IPS-18a (cell line): Measurements from ENCODE around the gene CEP104.

Experiments used
- H3K27ac ChIP-seq: one replicate; pipeline ENCODE4 v1.5.1; 2013; ENCODE audit warnings: low read length
- H3K27me3 ChIP-seq: one replicate; pipeline ENCODE4 v1.6.1; 2013; ENCODE audit warnings: mild to moderate bottlenecking, low read length; ENCODE audit not compliant: control insufficient read depth, insufficient read depth
- H3K36me3 ChIP-seq: one replicate; pipeline ENCODE4 v1.6.1; 2013; ENCODE audit warnings: low read depth, low read length; ENCODE audit not compliant: control insufficient read depth
- H3K4me1 ChIP-seq: one replicate; pipeline ENCODE4 v1.6.1; 2013; ENCODE audit warnings: low read depth, low read length; ENCODE audit not compliant: control insufficient read depth
- H3K4me3 ChIP-seq: one replicate; pipeline ENCODE4 v1.5.1; 2013; ENCODE audit warnings: low read length
- H3K9ac ChIP-seq: one replicate; pipeline ENCODE4 v1.6.1; 2013; ENCODE audit warnings: mild to moderate bottlenecking, low read length, moderate library complexity
- H3K9me3 ChIP-seq: one replicate; pipeline ENCODE4 v1.6.1; 2013; ENCODE audit warnings: low read depth, low read length; ENCODE audit not compliant: control insufficient read depth

CEP104 gene

GRCh38 chr1:3857791-3858129 is 749 bp upstream of the CEP104 start:
- H3K27me3 ChIP-seq: peaks cover 33% of the 10 kb centered on the region
- no peaks in the 10 kb centered on the region for H3K36me3 ChIP-seq
- H3K4me1 ChIP-seq: peaks cover 5% of the 10 kb centered on the region
- H3K4me3 ChIP-seq: peak overlapping the region; percentile 86
- H3K9ac ChIP-seq: peak overlapping the region; percentile 30
- H3K9me3 ChIP-seq: no peaks in the 10 kb centered on the region
- no peak overlapping the region for H3K27ac ChIP-seq

GRCh38 chr1:3852711-3853485 is 4.1 kb downstream of the CEP104 start:
- Histone ChIP-seq H3K27me3 (peaks cover 13% of the 10 kb centered on the region), H3K9me3 (no peaks in the 10 kb centered on the region), H3K36me3 (peaks cover 12% of the 10 kb centered on the region), H3K4me1 (peaks cover 2% of the 10 kb centered on the region), H3K9ac (no peak overlapping the region), H3K4me3 (no peak overlapping the region), H3K27ac (no peak overlapping the region)

GRCh38 chr1:3852091-3852490 is 4.9 kb downstream of the CEP104 start:
- Histone ChIP-seq H3K9me3 (no peaks in the 10 kb centered on the region), H3K9ac (no peak overlapping the region), H3K4me3 (no peak overlapping the region), H3K27ac (no peak overlapping the region), H3K36me3 (peaks cover 17% of the 10 kb centered on the region), H3K4me1 (no peaks in the 10 kb centered on the region), H3K27me3 (peaks cover 9% of the 10 kb centered on the region)

DNA sequence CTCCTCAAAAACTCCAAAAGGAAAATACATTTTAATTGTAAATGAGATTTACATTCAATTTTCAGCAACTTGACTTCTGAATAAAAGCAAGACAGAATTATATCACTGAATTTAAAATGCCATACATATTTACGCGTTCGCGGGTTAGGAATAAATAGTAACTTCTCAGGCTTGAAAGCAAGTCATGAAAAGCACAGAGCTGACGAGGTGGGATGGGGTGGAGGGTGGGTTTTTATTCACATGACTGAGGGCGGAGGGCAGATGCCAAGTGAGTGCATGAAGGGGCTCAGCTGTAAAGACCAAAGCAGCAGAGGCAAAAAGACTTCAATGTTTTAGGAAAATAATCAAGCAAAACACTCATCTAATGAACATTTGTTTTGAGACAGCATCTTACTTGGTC is 5.7 kb downstream of the CEP104 start:
- Histone ChIP-seq H3K27ac (no peak overlapping the region), H3K36me3 (peaks cover 18% of the 10 kb centered on the region), H3K9me3 (no peaks in the 10 kb centered on the region), H3K27me3 (peaks cover 9% of the 10 kb centered on the region), H3K4me3 (no peak overlapping the region), H3K9ac (no peak overlapping the region), H3K4me1 (no peaks in the 10 kb centered on the region)

- peaks cover 18% of the 10 kb centered on the region for H3K36me3 ChIP-seq
- peaks cover 5% of the 10 kb centered on the region for H3K27me3 ChIP-seq
- no peaks in the 10 kb centered on the region for H3K9me3 ChIP-seq
- H3K27ac ChIP-seq: no peak overlapping the region
- no peak overlapping the region for H3K4me3 ChIP-seq
- H3K9ac ChIP-seq: no peak overlapping the region
- H3K4me1 ChIP-seq: no peaks in the 10 kb centered on the region
Measured at GRCh38 chr1:3850857-3851256, 6.2 kb downstream of the CEP104 start.

DNA sequence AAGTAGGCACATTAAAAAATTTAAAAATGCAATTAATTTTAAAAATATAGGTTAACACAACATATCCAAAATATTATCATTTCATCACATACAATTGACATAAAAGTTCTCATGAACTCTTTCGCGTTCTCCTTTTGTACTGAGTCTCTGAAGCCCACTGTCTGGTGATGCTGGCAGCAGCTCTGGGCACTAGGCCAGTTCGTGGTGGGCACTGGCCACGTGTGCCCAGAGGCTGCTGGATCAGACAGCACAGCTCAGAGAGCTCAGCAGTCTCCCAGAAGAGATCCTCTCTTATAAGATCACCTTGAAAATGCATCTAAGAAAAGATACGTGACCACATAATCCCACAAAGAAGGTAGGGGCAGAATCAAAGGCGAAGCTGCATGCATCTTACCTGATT is 9.9 kb downstream of the CEP104 start:
- H3K4me3 ChIP-seq: no peak overlapping the region
- no peak overlapping the region for H3K9ac ChIP-seq
- H3K36me3 ChIP-seq: peaks cover 18% of the 10 kb centered on the region
- no peak overlapping the region for H3K27ac ChIP-seq
- H3K27me3 ChIP-seq: no peaks in the 10 kb centered on the region
- H3K9me3 ChIP-seq: no peaks in the 10 kb centered on the region
- H3K4me1 ChIP-seq: no peaks in the 10 kb centered on the region

GRCh38 chr1:3846541-3846940 is 10.5 kb downstream of the CEP104 start:
- H3K4me1 ChIP-seq: no peaks in the 10 kb centered on the region
- no peak overlapping the region for H3K9ac ChIP-seq
- no peak overlapping the region for H3K4me3 ChIP-seq
- H3K27me3 ChIP-seq: no peaks in the 10 kb centered on the region
- H3K9me3 ChIP-seq: no peaks in the 10 kb centered on the region
- peaks cover 18% of the 10 kb centered on the region for H3K36me3 ChIP-seq
- no peak overlapping the region for H3K27ac ChIP-seq

- Histone ChIP-seq H3K27ac (no peak overlapping the region), H3K4me3 (no peak overlapping the region), H3K9ac (no peak overlapping the region), H3K27me3 (no peaks in the 10 kb centered on the region), H3K4me1 (no peaks in the 10 kb centered on the region), H3K36me3 (peaks cover 8% of the 10 kb centered on the region), H3K9me3 (no peaks in the 10 kb centered on the region)
Measured at GRCh38 chr1:3842912-3843311, 14.1 kb downstream of the CEP104 start.

GRCh38 chr1:3841491-3841890 is 15.5 kb downstream of the CEP104 start:
- no peak overlapping the region for H3K27ac ChIP-seq
- no peaks in the 10 kb centered on the region for H3K4me1 ChIP-seq
- H3K27me3 ChIP-seq: no peaks in the 10 kb centered on the region
- H3K4me3 ChIP-seq: no peak overlapping the region
- no peaks in the 10 kb centered on the region for H3K9me3 ChIP-seq
- no peak overlapping the region for H3K9ac ChIP-seq
- peaks cover 10% of the 10 kb centered on the region for H3K36me3 ChIP-seq

DNA sequence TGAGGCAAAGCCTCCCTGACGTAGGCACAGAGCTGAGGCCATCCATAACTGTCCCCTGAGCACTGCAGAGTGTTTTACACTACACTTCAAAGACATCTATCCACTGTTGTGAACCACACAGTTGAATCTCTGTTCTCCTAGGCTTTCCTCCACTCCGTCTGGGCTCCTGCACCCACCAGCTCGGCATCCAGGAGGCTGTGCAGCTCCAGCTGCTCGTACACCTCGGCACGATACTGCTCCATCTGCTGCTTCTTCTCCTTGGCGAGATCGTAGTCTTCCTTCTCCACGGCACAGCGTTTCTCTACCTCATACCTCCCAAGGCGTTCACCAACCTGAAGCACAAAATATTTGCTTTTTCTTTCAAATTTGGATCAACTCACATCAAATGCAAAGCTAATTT is 18.2 kb downstream of the CEP104 start:
- Histone ChIP-seq H3K36me3 (peaks cover 10% of the 10 kb centered on the region), H3K4me3 (no peak overlapping the region), H3K4me1 (no peaks in the 10 kb centered on the region), H3K27me3 (no peaks in the 10 kb centered on the region), H3K9ac (no peak overlapping the region), H3K9me3 (no peaks in the 10 kb centered on the region), H3K27ac (no peak overlapping the region)

DNA sequence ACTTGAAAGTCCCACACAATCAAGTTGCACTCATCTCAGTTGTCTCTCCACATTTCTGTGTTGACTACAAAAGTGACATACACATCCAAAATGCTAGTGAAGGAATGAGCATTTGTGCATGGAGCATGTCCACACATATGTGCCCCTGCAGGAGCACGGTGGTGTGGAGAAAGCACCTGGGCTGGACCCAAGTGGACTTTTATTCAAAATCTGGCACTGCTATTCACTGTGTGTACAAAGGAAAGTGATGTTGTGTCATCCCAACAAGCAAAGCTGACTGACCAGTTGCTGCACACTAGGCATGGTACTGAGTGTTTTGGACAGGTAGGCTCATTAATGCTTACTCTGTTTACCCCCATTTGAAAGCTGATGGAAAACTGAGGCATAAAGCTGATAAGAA is 19.3 kb downstream of the CEP104 start:
- Histone ChIP-seq H3K4me3 (no peak overlapping the region), H3K9me3 (no peaks in the 10 kb centered on the region), H3K27me3 (no peaks in the 10 kb centered on the region), H3K4me1 (no peaks in the 10 kb centered on the region), H3K9ac (no peak overlapping the region), H3K36me3 (peaks cover 10% of the 10 kb centered on the region), H3K27ac (no peak overlapping the region)

DNA sequence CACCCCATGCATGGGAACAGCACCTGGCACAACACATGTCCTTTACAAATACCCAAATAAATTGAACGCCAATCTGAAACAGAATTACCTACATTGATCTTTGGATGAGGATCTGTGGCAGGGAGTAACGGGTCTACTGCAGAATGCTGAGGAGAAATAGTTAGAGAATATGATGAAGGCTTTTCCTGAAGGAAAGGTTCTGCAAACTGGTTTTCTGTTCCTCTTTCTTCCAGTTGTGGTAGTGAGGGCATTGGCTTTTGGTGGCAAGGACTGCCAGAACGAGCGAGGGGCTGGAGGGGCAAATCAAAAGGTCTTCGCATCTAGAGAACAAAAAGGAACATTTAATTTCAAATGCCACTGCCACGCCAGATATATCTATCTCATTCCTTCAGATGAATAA is 19.8 kb downstream of the CEP104 start:
- Histone ChIP-seq H3K4me3 (no peak overlapping the region), H3K9ac (no peak overlapping the region), H3K27me3 (no peaks in the 10 kb centered on the region), H3K4me1 (no peaks in the 10 kb centered on the region), H3K36me3 (peaks cover 13% of the 10 kb centered on the region), H3K9me3 (no peaks in the 10 kb centered on the region), H3K27ac (no peak overlapping the region)
